HEK293 (cell line): Measurements from ENCODE around the gene ADCK2.

Experiments used
- CTCF ChIP-seq: fragments of 450-650 bp; formaldehyde crosslinking; IDR thresholded peaks from 2 replicates; pipeline ENCODE4 v1.5.1; 2016; ENCODE audit warnings: missing biosample characterization, missing genetic modification characterization
- IKZF3 ChIP-seq: fragments of 450-650 bp; IDR thresholded peaks from 2 replicates; pipeline ENCODE4 v1.5.0; 2018; ENCODE audit warnings: missing biosample characterization, mild to moderate bottlenecking, missing genetic modification characterization, moderate library complexity
- KLF16 ChIP-seq: fragments of 450-650 bp; formaldehyde crosslinking; IDR thresholded peaks from 2 replicates; pipeline ENCODE4 v1.5.1; 2017; ENCODE audit warnings: missing biosample characterization, missing genetic modification characterization
- ZBTB1 ChIP-seq: fragments of 450-650 bp; formaldehyde crosslinking; IDR thresholded peaks from 2 replicates; pipeline ENCODE4 v1.5.1; 2016; ENCODE audit warnings: missing biosample characterization, missing genetic modification characterization
- ZNF391 ChIP-seq: fragments of 450-650 bp; formaldehyde crosslinking; IDR thresholded peaks from 2 replicates; pipeline ENCODE4 v1.5.1; 2016; ENCODE audit warnings: low read depth, missing biosample characterization, missing genetic modification characterization, borderline replicate concordance
- ZNF513 ChIP-seq: fragments of 450-650 bp; IDR thresholded peaks from 2 replicates; pipeline ENCODE4 v1.5.1; 2018; ENCODE audit warnings: missing biosample characterization, missing genetic modification characterization
- ZNF747 ChIP-seq: fragments of 450-650 bp; formaldehyde crosslinking; IDR thresholded peaks from 2 replicates; pipeline ENCODE4 v1.5.1; 2016; ENCODE audit warnings: missing biosample characterization, missing genetic modification characterization
- ZNF785 ChIP-seq: fragments of 450-650 bp; formaldehyde crosslinking; IDR thresholded peaks from 2 replicates; pipeline ENCODE4 v1.5.1; 2016; ENCODE audit warnings: missing biosample characterization, missing genetic modification characterization
- ZNF830 ChIP-seq: fragments of 450-650 bp; IDR thresholded peaks from 2 replicates; pipeline ENCODE4 v1.5.0; 2018; ENCODE audit warnings: missing biosample characterization, missing genetic modification characterization, low read depth, mild to moderate bottlenecking, moderate library complexity
- TF ChIP-seq, protein P1 (sequence below): fragments of 450-650 bp; formaldehyde crosslinking; IDR thresholded peaks from 2 replicates; pipeline ENCODE4 v1.5.1; 2016; ENCODE audit warnings: missing biosample characterization, missing genetic modification characterization

- TF ChIP-seq CTCF (tag by site-specific recombination) (peak; percentile 77), ZNF747 (tag by site-specific recombination) (no peak), IKZF3 (tag by site-specific recombination) (no peak), ZNF785 (tag by site-specific recombination) (no peak), KLF16 (tag by site-specific recombination) (peak; percentile 86; the same call in 1 of the 2 replicates), ZBTB1 (tag by site-specific recombination) (no peak), ZNF391 (tag by site-specific recombination) (peak; percentile 77; the same call in 1 of the 2 replicates), ZNF830 (tag by site-specific recombination) (no peak), ZNF513 (no peak)
- TF ChIP-seq, protein P1, sequence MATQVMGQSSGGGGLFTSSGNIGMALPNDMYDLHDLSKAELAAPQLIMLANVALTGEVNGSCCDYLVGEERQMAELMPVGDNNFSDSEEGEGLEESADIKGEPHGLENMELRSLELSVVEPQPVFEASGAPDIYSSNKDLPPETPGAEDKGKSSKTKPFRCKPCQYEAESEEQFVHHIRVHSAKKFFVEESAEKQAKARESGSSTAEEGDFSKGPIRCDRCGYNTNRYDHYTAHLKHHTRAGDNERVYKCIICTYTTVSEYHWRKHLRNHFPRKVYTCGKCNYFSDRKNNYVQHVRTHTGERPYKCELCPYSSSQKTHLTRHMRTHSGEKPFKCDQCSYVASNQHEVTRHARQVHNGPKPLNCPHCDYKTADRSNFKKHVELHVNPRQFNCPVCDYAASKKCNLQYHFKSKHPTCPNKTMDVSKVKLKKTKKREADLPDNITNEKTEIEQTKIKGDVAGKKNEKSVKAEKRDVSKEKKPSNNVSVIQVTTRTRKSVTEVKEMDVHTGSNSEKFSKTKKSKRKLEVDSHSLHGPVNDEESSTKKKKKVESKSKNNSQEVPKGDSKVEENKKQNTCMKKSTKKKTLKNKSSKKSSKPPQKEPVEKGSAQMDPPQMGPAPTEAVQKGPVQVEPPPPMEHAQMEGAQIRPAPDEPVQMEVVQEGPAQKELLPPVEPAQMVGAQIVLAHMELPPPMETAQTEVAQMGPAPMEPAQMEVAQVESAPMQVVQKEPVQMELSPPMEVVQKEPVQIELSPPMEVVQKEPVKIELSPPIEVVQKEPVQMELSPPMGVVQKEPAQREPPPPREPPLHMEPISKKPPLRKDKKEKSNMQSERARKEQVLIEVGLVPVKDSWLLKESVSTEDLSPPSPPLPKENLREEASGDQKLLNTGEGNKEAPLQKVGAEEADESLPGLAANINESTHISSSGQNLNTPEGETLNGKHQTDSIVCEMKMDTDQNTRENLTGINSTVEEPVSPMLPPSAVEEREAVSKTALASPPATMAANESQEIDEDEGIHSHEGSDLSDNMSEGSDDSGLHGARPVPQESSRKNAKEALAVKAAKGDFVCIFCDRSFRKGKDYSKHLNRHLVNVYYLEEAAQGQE = no peak
Measured at GRCh38 chr7:140673063-140673773, 473 bp downstream of the ADCK2 start.
